Retinal pigment epithelial cell (primary cell): ENCODE measurements around the gene FAM53A.
A peak's percentile ranks its signal among the peaks of the same experiment; 100 is the strongest.

ENCODE experiments used
- DNase-seq: peaks from one replicate; pipeline ENCODE4 v3.0.0-alpha.2; 2010; ENCODE audit warnings: low read depth
- H3K4me3 ChIP-seq: 2 replicates; pipeline ENCODE4 v1.5.1; 2011; ENCODE audit warnings: mild to moderate bottlenecking, low read length, control low read depth, moderate library complexity
- CTCF ChIP-seq: conservative IDR thresholded peaks from 2 replicates; pipeline ENCODE4 v1.5.1; 2011; ENCODE audit warnings: low read depth, low read length, control low read depth, inconsistent platforms

The FAM53A gene

GRCh38 chr4:1631136-1631535 is 53.0 kb downstream of the FAM53A start:
- H3K4me3 ChIP-seq, result no peak overlapping the region
- no peak for TF ChIP-seq CTCF

GRCh38 chr4:1630266-1630665 is 53.8 kb downstream of the FAM53A start:
- no peak for DNase-seq
- TF ChIP-seq CTCF, result no peak
- H3K4me3 ChIP-seq, result no peak overlapping the region

More at GRCh38 chr4:1631136-1631535, 53.0 kb downstream of the FAM53A start:
- no peak for DNase-seq

DNA sequence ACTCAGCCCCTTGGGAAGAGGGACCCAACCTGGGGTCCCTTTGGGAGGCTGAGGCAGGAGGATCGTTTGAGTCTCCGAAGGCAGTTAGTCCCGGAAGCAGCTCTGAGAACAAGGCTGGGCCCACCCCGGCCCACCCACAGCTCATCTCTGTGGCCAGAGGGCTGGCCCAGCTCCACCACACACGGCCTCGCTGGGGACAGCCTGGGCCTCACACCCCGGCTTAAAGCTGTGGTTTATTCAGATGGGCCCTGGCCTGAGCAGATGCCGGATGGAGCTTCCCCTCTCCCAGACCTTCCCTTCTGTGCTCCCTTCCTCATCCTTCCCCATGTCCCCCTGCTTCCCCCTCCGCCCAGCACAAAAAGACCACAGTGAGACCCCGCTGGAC is 54.4 kb downstream of the FAM53A start:
- no peak overlapping the region for H3K4me3 ChIP-seq
- DNase-seq, result no peak
- no peak for TF ChIP-seq CTCF

DNA sequence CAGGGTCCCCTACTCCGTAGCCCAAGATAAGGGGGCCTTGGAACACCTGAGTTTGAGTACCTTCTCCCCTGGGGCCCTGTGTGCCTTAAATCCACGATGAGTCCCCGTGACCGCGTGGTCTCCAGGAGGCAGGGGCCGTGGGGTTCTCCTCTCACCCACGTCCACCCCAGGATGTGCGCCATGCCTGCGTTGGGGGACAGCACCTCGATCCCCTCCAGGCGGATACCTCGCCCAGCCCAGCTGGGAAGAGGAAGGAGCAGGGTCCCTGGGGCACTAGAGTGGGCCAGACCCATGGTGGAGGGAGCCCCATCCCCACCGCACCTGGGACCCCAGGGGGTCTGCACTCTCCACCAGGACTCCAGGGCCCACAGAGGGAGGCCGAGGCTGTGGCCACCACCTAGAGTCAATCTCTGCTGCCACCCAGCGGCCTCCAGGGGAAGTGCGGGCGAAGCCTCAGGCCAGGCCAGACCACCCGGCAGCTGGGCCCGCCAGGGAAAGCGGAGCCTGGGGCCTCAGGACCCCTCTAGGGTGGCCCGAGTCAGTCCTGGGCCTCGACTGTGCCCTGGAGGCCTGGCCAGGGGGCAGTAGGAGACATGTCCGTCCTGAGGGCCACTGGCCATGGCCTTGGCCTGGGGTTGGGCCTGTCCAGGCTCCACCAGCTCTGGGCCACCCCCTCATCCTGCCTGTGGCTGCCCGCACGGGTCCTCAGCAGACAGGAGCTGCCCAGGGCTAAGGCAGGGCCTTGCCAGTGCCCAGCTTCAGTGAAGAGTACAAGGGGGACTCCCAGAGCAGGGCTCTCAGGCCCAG is 55.0 kb downstream of the FAM53A start:
- no peak overlapping the region for H3K4me3 ChIP-seq
- DNase-seq, result no peak
- peak; percentile 98 for TF ChIP-seq CTCF

- no peak overlapping the region for H3K4me3 ChIP-seq
- no peak for TF ChIP-seq CTCF
- DNase-seq, result no peak
Observed at GRCh38 chr4:1627417-1628313, 56.4 kb downstream of the FAM53A start.

GRCh38 chr4:1626941-1627340 is 57.2 kb downstream of the FAM53A start:
- no peak for DNase-seq
- no peak overlapping the region for H3K4me3 ChIP-seq
- TF ChIP-seq CTCF, result no peak
